DND-41 (cell line): ENCODE data around the gene RAMACL.
A peak's percentile ranks its signal among the peaks of the same experiment; 100 is the strongest.

ENCODE experiments used
- ATAC-seq: fragments of 200-7000 bp; cut with Tn5 transposase; 3 replicates; pipeline ENCODE4 v1.9.1; 2021; ENCODE audit warnings: low read depth; ENCODE audit not compliant: insufficient read depth
- DNase-seq: peaks from one replicate; pipeline ENCODE4 v3.0.0-alpha.2; 2020
- H2AFZ ChIP-seq: 2 replicates; pipeline ENCODE4 v1.6.0; 2012; ENCODE audit warnings: low read depth, low read length
- H3K27ac ChIP-seq: 2 replicates; pipeline ENCODE4 v1.5.1; 2012; ENCODE audit warnings: low read length, inconsistent platforms
- H3K27me3 ChIP-seq: fragments of 200-600 bp; sonication (generic); 2 replicates; pipeline ENCODE4 v1.6.0; 2012; ENCODE audit warnings: low read length, mild to moderate bottlenecking, inconsistent platforms; ENCODE audit not compliant: insufficient read depth, poor library complexity
- H3K36me3 ChIP-seq: 2 replicates; pipeline ENCODE4 v1.5.1; 2012; ENCODE audit warnings: low read length, inconsistent platforms; ENCODE audit not compliant: insufficient read depth
- H3K4me1 ChIP-seq: 2 replicates; pipeline ENCODE4 v1.5.1; 2012; ENCODE audit warnings: mild to moderate bottlenecking, low read length; ENCODE audit not compliant: insufficient read depth
- H3K4me2 ChIP-seq: 2 replicates; pipeline ENCODE4 v1.6.0; 2012; ENCODE audit warnings: mild to moderate bottlenecking, moderate library complexity, low read length, inconsistent platforms; ENCODE audit not compliant: insufficient read depth
- H3K4me3 ChIP-seq, 2 experiments: fragments of 200-600 bp in 1 of 2; shearing (Covaris generic) in 1 of 2; 2 replicates each; pipeline ENCODE4 v1.5.1; 2012 to 2016; ENCODE audit warnings: inconsistent platforms in 2 of 2, low read length in 2 of 2, mild to moderate bottlenecking in 2 of 2, low read depth in 1 of 2, moderate library complexity in 1 of 2
- H3K79me2 ChIP-seq: 2 replicates; pipeline ENCODE4 v1.6.0; 2012; ENCODE audit warnings: low read length, inconsistent platforms; ENCODE audit not compliant: insufficient read depth
- H3K9ac ChIP-seq: 2 replicates; pipeline ENCODE4 v1.6.0; 2012; ENCODE audit warnings: low read depth, mild to moderate bottlenecking, inconsistent platforms, low read length, moderate library complexity
- H3K9me3 ChIP-seq: 2 replicates; pipeline ENCODE4 v1.5.1; 2012; ENCODE audit warnings: low read length, moderate library complexity, mild to moderate bottlenecking, inconsistent platforms; ENCODE audit not compliant: insufficient read depth, severe bottlenecking
- H4K20me1 ChIP-seq: 2 replicates; pipeline ENCODE4 v1.6.0; 2012; ENCODE audit warnings: low read length; ENCODE audit not compliant: insufficient read depth
- EZH2 ChIP-seq: IDR thresholded peaks from 3 replicates; pipeline ENCODE4 v1.6.1; 2012; ENCODE audit warnings: borderline replicate concordance, low read depth, mild to moderate bottlenecking, moderate library complexity, low read length, inconsistent platforms; ENCODE audit not compliant: severe bottlenecking
- TF ChIP-seq, protein P1 (sequence below): IDR thresholded peaks from 2 replicates; pipeline ENCODE4 v1.5.1; 2012; ENCODE audit warnings: borderline replicate concordance, low read length, moderate library complexity, mild to moderate bottlenecking; ENCODE audit not compliant: poor library complexity, severe bottlenecking; ENCODE audit errors: extremely low read depth

Gene RAMACL

DNA sequence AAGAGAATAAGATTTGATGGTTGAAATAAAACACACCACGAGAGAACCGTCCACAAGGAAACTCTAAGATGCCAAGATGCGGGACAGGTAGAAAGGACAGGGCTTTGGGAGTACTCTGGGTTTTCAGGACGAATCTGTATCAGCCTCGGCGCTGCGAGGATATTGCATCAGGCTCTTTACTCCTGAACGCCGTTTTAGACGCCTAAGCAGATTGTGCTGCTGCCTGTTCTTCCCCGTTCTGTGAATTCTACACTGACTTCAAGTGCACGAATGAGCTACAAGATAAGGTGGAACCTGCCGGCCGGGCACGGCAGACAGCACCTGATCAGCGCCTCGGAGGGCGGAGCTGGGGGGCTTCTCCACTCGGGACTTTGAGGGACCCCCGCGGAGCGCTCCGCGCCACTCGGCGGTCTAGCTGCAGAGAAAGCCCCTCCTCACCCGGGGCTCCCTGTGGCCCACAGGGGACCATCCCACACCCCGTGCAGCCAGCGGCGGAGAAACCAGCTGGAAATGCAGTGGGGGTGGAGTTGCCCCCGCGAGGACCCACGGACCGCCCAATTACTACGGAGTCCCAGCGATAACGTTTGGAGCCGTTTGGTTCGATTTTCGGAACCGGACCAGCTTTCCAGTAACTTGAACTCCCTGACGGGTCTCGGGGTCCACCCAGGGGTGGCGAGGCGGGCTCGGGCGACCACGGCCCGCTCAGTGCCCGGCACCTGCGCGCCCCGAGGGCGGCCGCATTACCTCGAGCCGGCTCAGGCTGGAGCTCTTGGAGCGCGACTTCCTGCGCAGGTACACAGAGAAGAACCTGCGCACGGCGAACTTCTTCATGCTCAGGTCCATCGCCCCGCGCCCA is 39.9 kb upstream of the RAMACL start:
- peak overlapping the region in 1 of 2 experiments; percentile 57; a peak in 2 of 4 replicates for H3K4me3 ChIP-seq

DNA sequence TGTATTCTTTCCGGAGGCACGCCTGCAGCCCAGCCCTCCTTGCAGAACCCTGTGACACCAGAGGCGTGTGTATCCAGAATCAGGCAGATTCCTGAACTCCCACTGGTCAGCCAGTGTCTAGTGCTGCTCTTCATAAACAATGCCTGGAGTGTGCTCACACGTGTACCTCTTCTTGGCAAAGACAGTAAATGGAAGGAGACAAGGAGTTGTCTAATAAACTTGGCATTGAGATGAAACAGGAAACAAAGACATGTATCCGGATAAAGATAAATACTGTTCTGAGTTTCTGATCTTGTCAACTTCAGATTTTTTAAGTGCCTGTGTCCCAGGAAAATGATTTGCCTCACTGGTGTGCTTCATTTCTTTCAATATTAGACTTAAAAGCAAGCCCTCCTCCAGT is 38.9 kb upstream of the RAMACL start:
- ATAC-seq: no peak
- Histone ChIP-seq H3K27ac (no peak overlapping the region), H3K9ac (no peak overlapping the region), H4K20me1 (no peaks in the 10 kb centered on the region), H3K9me3 (no peaks in the 10 kb centered on the region), H3K4me3 (no peak overlapping the region), H2AFZ (no peak overlapping the region), H3K4me2 (no peak overlapping the region), H3K36me3 (no peaks in the 10 kb centered on the region), H3K27me3 (peaks cover 25% of the 10 kb centered on the region), H3K79me2 (no peaks in the 10 kb centered on the region), H3K4me1 (peaks cover 20% of the 10 kb centered on the region)
- no peak for DNase-seq
- no peak for TF ChIP-seq EZH2
- TF ChIP-seq, protein P1, sequence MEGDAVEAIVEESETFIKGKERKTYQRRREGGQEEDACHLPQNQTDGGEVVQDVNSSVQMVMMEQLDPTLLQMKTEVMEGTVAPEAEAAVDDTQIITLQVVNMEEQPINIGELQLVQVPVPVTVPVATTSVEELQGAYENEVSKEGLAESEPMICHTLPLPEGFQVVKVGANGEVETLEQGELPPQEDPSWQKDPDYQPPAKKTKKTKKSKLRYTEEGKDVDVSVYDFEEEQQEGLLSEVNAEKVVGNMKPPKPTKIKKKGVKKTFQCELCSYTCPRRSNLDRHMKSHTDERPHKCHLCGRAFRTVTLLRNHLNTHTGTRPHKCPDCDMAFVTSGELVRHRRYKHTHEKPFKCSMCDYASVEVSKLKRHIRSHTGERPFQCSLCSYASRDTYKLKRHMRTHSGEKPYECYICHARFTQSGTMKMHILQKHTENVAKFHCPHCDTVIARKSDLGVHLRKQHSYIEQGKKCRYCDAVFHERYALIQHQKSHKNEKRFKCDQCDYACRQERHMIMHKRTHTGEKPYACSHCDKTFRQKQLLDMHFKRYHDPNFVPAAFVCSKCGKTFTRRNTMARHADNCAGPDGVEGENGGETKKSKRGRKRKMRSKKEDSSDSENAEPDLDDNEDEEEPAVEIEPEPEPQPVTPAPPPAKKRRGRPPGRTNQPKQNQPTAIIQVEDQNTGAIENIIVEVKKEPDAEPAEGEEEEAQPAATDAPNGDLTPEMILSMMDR: no peak

More for the DNA sequence above, 39.9 kb upstream of the RAMACL start:
- Histone ChIP-seq H3K9me3 (no peaks in the 10 kb centered on the region), H3K4me2 (peak overlapping the region; percentile 71), H3K9ac (peak overlapping the region; percentile 47), H3K36me3 (no peaks in the 10 kb centered on the region), H3K79me2 (no peaks in the 10 kb centered on the region), H3K27ac (no peak overlapping the region), H2AFZ (no peak overlapping the region), H3K4me1 (peaks cover 20% of the 10 kb centered on the region), H3K27me3 (peaks cover 25% of the 10 kb centered on the region), H4K20me1 (no peaks in the 10 kb centered on the region)
- DNase-seq: no peak
- TF ChIP-seq EZH2: no peak
- TF ChIP-seq, protein P1: no peak
- no peak for ATAC-seq

DNA sequence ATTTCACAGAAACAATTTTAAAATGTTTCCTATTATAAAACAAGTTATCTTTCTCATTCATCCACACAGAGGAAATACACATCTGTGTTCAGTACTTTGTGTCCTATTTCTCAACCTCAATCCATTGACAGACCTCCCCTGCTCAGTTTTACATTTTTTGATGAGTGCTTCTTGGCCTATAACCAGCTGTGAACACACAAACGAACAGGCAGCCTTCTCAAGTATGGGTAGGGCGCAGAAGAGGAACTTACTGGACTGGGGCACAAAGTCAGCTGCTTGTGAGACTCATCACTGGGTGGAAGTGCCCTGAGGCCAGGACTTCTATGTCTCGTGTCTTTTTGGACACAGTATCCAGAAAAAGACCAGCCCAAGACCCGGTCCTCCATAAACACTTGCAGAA is 37.8 kb upstream of the RAMACL start:
- Histone ChIP-seq H3K9ac (no peak overlapping the region), H2AFZ (no peak overlapping the region), H3K27me3 (peaks cover 20% of the 10 kb centered on the region), H3K4me1 (peaks cover 20% of the 10 kb centered on the region), H3K27ac (no peak overlapping the region), H3K9me3 (no peaks in the 10 kb centered on the region), H3K79me2 (no peaks in the 10 kb centered on the region), H3K4me2 (no peak overlapping the region), H3K36me3 (no peaks in the 10 kb centered on the region), H4K20me1 (no peaks in the 10 kb centered on the region), H3K4me3 (no peak overlapping the region)
- TF ChIP-seq EZH2: no peak
- TF ChIP-seq, protein P1: no peak
- ATAC-seq (no peak), DNase-seq (no peak)
